Neural cell (in vitro differentiated cells): Measurements from ENCODE around the gene MYH6. TPM values are rescaled to one million over a fixed set of nuclear protein-coding genes. Genes with fewer than 3 reads are reported as not detected.
A peak's percentile ranks its signal among the peaks of the same experiment; 100 is the strongest.

Experiments
- H2AFZ ChIP-seq: fragments of 200-600, 300-800 bp; sonication (generic), shearing (Covaris generic); 2 replicates; pipeline ENCODE4 v1.6.0; 2014; ENCODE audit warnings: low read depth, mild to moderate bottlenecking, antibody characterized with exemption, low read length, moderate library complexity
- H3F3A ChIP-seq: fragments of 200-600 bp; shearing (Covaris generic); 2 replicates; pipeline ENCODE4 v1.6.1; 2016; ENCODE audit warnings: mild to moderate bottlenecking, moderate library complexity, mixed read lengths, antibody characterized with exemption, low read length; ENCODE audit not compliant: insufficient read depth, poor library complexity, severe bottlenecking
- H3K27ac ChIP-seq: fragments of 200-600, 300-800 bp; sonication (generic), shearing (Covaris generic); 2 replicates; pipeline ENCODE4 v1.5.1; 2014; ENCODE audit warnings: mild to moderate bottlenecking, low read length, moderate library complexity
- H3K27me3 ChIP-seq: fragments of 300-800, 200-600 bp; sonication (generic), shearing (Covaris generic); 2 replicates; pipeline ENCODE4 v1.6.0; 2014; ENCODE audit warnings: mild to moderate bottlenecking, low read depth, low read length, moderate library complexity; ENCODE audit not compliant: insufficient read depth
- H3K36me3 ChIP-seq: fragments of 300-800, 200-600 bp; sonication (generic), shearing (Covaris generic); 2 replicates; pipeline ENCODE4 v1.5.1; 2014; ENCODE audit warnings: mild to moderate bottlenecking, antibody characterized with exemption, low read length, moderate library complexity; ENCODE audit not compliant: insufficient read depth
- H3K4me2 ChIP-seq: fragments of 300-800, 200-600 bp; sonication (generic), shearing (Covaris generic); 2 replicates; pipeline ENCODE4 v1.6.0; 2014; ENCODE audit warnings: mild to moderate bottlenecking, low read length
- H3K4me3 ChIP-seq: fragments of 300-800, 200-600 bp; sonication (generic), shearing (Covaris generic); 2 replicates; pipeline ENCODE4 v1.5.1; 2014; ENCODE audit warnings: mild to moderate bottlenecking, low read length, moderate library complexity
- H3K79me2 ChIP-seq: fragments of 200-600 bp; shearing (Covaris generic); replicated peaks from 2 replicates; pipeline ENCODE4 v1.6.0; 2014; ENCODE audit warnings: mild to moderate bottlenecking, low read length, moderate library complexity; ENCODE audit not compliant: insufficient read depth
- H3K9ac ChIP-seq: fragments of 300-800, 200-600 bp; sonication (generic), shearing (Covaris generic); 2 replicates; pipeline ENCODE4 v1.6.1; 2016; ENCODE audit warnings: mild to moderate bottlenecking, low read length, mixed read lengths
- H3K9me2 ChIP-seq: fragments of 200-600 bp; shearing (Covaris generic); 2 replicates; pipeline ENCODE4 v1.6.1; 2016; ENCODE audit warnings: mild to moderate bottlenecking, low read length, mixed read lengths; ENCODE audit not compliant: insufficient read depth
- H3K9me3 ChIP-seq: fragments of 200-600, 300-800 bp; sonication (generic), shearing (Covaris generic); 2 replicates; pipeline ENCODE4 v1.6.1; 2016; ENCODE audit warnings: mild to moderate bottlenecking, mixed run types, low read length, moderate library complexity, mixed read lengths
- H4K20me1 ChIP-seq: fragments of 200-600 bp; shearing (Covaris generic); 2 replicates; pipeline ENCODE4 v1.6.1; 2016; ENCODE audit warnings: mild to moderate bottlenecking, mixed run types; ENCODE audit not compliant: insufficient read depth
- EP300 ChIP-seq: fragments of 450-650 bp; conservative IDR thresholded peaks from 2 replicates; pipeline ENCODE4 v1.6.1; 2014; ENCODE audit warnings: antibody characterized with exemption, mild to moderate bottlenecking, moderate library complexity; ENCODE audit not compliant: poor library complexity, severe bottlenecking
- EZH2 ChIP-seq: fragments of 200-600, 300-800 bp; shearing (Covaris generic), sonication (generic); IDR thresholded peaks from 2 replicates; pipeline ENCODE4 v1.6.1; 2014; ENCODE audit warnings: antibody characterized with exemption, low read length, borderline replicate concordance, mild to moderate bottlenecking; ENCODE audit not compliant: insufficient read depth, poor library complexity, severe bottlenecking
- MXI1 ChIP-seq: fragments of 450-650 bp; conservative IDR thresholded peaks from 2 replicates; pipeline ENCODE4 v1.6.1; 2014; ENCODE audit warnings: antibody characterized with exemption, mild to moderate bottlenecking; ENCODE audit not compliant: poor library complexity, severe bottlenecking
- POLR2AphosphoS5 ChIP-seq: IDR thresholded peaks from 2 replicates; pipeline ENCODE4 v1.6.1; 2012
- RAD21 ChIP-seq: fragments of 450-650 bp; conservative IDR thresholded peaks from 2 replicates; pipeline ENCODE4 v1.6.1; 2014; ENCODE audit warnings: antibody characterized with exemption, mild to moderate bottlenecking, moderate library complexity
- SMC3 ChIP-seq: fragments of 450-650 bp; conservative IDR thresholded peaks from 2 replicates; pipeline ENCODE4 v1.6.1; 2014; ENCODE audit warnings: antibody characterized with exemption, mild to moderate bottlenecking, moderate library complexity; ENCODE audit not compliant: poor library complexity
- TAF1 ChIP-seq: IDR thresholded peaks from 2 replicates; pipeline ENCODE4 v1.6.1; 2012; ENCODE audit warnings: low read depth
- polyA plus RNA-seq: library from polyadenylated mRNA; depleted of rRNA; stranded (reverse); fragments of >200 nt; gene quantifications from 2 replicates; pipeline ENCODE4 v1.2.3, GENCODE V29; 2014
- TF ChIP-seq, protein P1 (sequence below): fragments of 450-650 bp; IDR thresholded peaks from 2 replicates; pipeline ENCODE4 v1.5.1; 2014; ENCODE audit warnings: antibody characterized with exemption, mild to moderate bottlenecking, moderate library complexity; ENCODE audit not compliant: poor library complexity, severe bottlenecking
- TF ChIP-seq, protein P2 (sequence below): IDR thresholded peaks from 2 replicates; pipeline ENCODE4 v1.6.1; 2012; ENCODE audit warnings: borderline replicate concordance

The MYH6 gene
- polyA plus RNA-seq, 1 donor from 2014 or later = not detected

DNA sequence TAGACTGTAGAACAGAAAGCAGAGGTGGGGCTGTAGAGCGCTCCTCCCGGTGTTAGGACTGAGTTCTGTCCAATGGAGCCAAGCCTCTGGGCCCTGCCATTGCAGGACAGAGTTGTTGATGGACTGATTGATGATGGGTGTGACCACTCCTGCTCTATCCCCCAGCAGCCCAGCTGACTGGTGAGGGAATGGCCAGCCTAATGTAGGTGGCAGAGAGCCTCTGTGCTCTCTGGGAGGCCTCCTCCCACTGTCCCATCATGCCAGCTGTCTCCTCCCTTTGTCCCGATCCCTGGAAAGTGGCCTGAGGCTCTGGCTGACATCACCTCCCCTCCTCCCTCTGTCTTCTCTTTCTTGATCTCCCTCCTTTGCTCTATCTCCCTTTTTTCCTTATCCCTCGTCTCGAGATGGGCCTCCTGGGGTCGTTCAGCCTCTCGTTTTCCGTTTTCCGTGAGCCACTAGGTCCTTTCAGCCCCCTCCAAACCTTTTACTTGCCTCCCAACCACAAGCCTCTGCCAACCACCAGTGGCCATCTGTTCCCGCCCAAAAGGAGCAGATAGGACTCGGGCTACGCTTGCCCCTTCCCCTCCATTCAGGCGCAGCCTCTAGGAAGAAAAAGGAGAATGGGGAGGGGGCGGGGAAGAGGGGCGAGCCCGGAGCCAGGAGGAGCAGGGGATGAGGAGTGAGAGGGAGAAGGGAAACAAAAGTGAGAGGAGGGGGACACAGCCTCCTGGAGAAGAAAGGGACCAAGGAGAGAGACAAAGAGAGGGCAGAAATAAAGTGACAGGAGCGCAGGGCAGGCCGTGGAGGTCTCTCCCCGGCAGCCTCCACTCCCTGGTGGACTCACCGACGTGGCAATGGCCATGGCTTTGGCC lies 43.7 kb downstream of the MYH6 start:
- Histone ChIP-seq H3K79me2 (peaks cover 25% of the 10 kb centered on the region), H4K20me1 (no peaks in the 10 kb centered on the region), H2AFZ (peak overlapping the region; percentile 35), H3K4me3 (no peak overlapping the region), H3F3A (no peaks in the 10 kb centered on the region), H3K4me2 (no peak overlapping the region), H3K36me3 (no peaks in the 10 kb centered on the region), H3K9me2 (no peaks in the 10 kb centered on the region), H3K27me3 (peaks cover 12% of the 10 kb centered on the region), H3K9me3 (no peaks in the 10 kb centered on the region), H3K27ac (peak overlapping the region; percentile 13), H3K9ac (peak overlapping the region; percentile 39)
- no peak for TF ChIP-seq MXI1
- TF ChIP-seq TAF1 = no peak
- no peak for TF ChIP-seq POLR2AphosphoS5
- TF ChIP-seq EP300 = no peak
- TF ChIP-seq EZH2 = no peak
- TF ChIP-seq, protein P1, sequence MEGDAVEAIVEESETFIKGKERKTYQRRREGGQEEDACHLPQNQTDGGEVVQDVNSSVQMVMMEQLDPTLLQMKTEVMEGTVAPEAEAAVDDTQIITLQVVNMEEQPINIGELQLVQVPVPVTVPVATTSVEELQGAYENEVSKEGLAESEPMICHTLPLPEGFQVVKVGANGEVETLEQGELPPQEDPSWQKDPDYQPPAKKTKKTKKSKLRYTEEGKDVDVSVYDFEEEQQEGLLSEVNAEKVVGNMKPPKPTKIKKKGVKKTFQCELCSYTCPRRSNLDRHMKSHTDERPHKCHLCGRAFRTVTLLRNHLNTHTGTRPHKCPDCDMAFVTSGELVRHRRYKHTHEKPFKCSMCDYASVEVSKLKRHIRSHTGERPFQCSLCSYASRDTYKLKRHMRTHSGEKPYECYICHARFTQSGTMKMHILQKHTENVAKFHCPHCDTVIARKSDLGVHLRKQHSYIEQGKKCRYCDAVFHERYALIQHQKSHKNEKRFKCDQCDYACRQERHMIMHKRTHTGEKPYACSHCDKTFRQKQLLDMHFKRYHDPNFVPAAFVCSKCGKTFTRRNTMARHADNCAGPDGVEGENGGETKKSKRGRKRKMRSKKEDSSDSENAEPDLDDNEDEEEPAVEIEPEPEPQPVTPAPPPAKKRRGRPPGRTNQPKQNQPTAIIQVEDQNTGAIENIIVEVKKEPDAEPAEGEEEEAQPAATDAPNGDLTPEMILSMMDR = no peak
- TF ChIP-seq SMC3 = no peak
- TF ChIP-seq RAD21 = no peak
- TF ChIP-seq, protein P2, sequence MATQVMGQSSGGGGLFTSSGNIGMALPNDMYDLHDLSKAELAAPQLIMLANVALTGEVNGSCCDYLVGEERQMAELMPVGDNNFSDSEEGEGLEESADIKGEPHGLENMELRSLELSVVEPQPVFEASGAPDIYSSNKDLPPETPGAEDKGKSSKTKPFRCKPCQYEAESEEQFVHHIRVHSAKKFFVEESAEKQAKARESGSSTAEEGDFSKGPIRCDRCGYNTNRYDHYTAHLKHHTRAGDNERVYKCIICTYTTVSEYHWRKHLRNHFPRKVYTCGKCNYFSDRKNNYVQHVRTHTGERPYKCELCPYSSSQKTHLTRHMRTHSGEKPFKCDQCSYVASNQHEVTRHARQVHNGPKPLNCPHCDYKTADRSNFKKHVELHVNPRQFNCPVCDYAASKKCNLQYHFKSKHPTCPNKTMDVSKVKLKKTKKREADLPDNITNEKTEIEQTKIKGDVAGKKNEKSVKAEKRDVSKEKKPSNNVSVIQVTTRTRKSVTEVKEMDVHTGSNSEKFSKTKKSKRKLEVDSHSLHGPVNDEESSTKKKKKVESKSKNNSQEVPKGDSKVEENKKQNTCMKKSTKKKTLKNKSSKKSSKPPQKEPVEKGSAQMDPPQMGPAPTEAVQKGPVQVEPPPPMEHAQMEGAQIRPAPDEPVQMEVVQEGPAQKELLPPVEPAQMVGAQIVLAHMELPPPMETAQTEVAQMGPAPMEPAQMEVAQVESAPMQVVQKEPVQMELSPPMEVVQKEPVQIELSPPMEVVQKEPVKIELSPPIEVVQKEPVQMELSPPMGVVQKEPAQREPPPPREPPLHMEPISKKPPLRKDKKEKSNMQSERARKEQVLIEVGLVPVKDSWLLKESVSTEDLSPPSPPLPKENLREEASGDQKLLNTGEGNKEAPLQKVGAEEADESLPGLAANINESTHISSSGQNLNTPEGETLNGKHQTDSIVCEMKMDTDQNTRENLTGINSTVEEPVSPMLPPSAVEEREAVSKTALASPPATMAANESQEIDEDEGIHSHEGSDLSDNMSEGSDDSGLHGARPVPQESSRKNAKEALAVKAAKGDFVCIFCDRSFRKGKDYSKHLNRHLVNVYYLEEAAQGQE = no peak

DNA sequence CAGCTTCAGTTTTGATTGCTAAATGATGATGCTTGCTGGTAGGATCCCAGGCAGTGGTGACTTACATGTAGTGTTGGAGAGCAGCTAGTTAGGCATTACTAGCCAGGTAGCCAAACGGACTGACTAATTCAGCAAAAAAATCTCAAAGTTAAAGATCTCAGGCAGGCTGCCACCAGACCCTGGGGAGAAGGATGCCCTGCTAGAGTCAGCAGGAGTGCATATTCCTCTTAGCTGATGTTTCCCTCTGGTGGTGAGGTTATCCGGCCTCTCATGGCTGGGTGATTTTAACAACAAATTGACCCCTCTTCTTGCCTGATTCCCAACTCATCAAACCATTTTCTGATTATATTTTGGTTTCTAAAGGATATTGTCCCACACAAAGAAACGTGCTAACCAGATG lies 45.9 kb downstream of the MYH6 start:
- Histone ChIP-seq H3K4me2 (no peak overlapping the region), H3K27me3 (peaks cover 12% of the 10 kb centered on the region), H3F3A (no peaks in the 10 kb centered on the region), H3K9ac (no peak overlapping the region), H3K27ac (no peak overlapping the region), H4K20me1 (no peaks in the 10 kb centered on the region), H3K9me2 (no peaks in the 10 kb centered on the region), H3K9me3 (no peaks in the 10 kb centered on the region), H3K4me3 (no peak overlapping the region), H2AFZ (no peak overlapping the region), H3K36me3 (no peaks in the 10 kb centered on the region), H3K79me2 (peaks cover 25% of the 10 kb centered on the region)
- TF ChIP-seq SMC3 (peak; percentile 38), EZH2 (no peak), EP300 (no peak), MXI1 (no peak), RAD21 (no peak), POLR2AphosphoS5 (no peak)
- TF ChIP-seq, protein P1 = peak; percentile 52
- TF ChIP-seq, protein P2 = no peak
